NCI-H2227 treated with DMSO at 0.1 percent for 48 hours (cell line): ENCODE results near the gene NAA11.
A peak's percentile ranks its signal among the peaks of the same experiment; 100 is the strongest.

ENCODE experiments used
- DNase-seq: peaks from one replicate; lab custom pipeline; 2025; lab: John Stamatoyannopoulos, UW

The NAA11 gene

GRCh38 chr4:79325864-79326328 lies at the start of gene NAA11:
NAA11 (minus strand) TSS chr4:79326061; CDS start chr4:79325877, 184 bp downstream.
- no peak for DNase-seq

- DNase-seq = no peak
These were observed 44.2 kb upstream of the NAA11 start for GRCh38 chr4:79370026-79370425.

- DNase-seq = no peak
These were observed 41.2 kb upstream of the NAA11 start for GRCh38 chr4:79367096-79367495.

GRCh38 chr4:79366422-79366821 lies 40.6 kb upstream of the NAA11 start:
- no peak for DNase-seq

- DNase-seq = no peak
These were observed 38.2 kb upstream of the NAA11 start for GRCh38 chr4:79364061-79364460.

- DNase-seq = no peak
These were observed 36.8 kb upstream of the NAA11 start for GRCh38 chr4:79362626-79363025.

DNA sequence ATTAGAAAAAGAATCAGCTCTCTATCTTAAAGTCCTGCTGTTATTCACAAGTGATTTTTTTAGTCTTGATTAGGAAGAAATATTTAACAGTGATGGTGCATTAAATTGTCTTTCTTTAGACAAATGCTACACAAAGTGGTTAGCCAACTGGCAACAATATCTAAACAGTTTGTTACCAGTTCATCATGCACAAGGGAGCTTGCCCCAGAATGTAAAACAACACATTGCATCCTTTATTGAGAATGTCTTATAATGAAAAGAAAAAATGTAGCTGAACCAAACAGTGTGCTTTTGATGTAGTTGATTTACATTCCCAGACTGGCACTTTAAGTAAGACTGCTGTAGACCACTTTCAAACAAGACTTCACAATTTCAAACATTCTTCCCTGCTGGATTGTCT lies 34.1 kb upstream of the NAA11 start:
- DNase-seq = no peak

GRCh38 chr4:79358438-79358837 lies 32.6 kb upstream of the NAA11 start:
- no peak for DNase-seq

DNA sequence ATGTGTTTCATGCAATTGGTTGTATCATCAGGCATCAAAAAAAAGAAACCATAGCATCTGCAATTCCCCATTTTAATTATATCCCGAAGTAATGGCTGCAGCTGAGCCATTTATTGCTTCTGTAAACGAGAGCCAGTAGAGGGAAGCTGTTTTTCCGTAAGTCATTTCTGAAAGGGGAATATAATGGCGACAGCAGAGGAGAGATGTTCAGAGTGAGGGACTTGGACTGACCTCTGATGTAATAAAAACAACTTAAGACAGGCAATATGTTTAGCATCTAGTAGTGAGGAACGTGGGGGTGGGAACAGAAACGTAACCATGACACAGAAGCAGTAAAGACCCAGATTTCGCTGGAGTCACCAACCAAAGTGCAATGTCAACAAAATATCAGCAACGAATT lies 31.5 kb upstream of the NAA11 start:
- peak; percentile 41 for DNase-seq

DNA sequence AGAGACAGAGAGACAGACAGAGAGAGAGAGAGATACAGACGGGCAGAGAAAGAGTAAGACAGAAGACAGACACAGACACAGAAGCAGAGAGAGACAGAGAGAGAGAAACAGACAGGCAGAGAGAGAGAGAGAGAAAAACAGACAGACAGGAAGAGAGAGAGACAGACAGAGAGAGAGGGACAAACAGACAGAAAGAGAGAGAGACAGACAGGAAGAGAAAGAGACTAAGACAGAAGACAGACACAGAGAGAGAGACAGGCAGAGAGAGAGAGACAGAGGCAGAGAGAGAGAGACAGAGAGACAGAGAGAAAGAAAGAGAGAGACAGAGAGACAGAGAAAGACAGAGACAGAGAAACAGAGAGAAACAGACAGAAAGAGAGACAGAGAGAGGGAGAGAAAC lies 27.2 kb upstream of the NAA11 start:
- DNase-seq = no peak

DNA sequence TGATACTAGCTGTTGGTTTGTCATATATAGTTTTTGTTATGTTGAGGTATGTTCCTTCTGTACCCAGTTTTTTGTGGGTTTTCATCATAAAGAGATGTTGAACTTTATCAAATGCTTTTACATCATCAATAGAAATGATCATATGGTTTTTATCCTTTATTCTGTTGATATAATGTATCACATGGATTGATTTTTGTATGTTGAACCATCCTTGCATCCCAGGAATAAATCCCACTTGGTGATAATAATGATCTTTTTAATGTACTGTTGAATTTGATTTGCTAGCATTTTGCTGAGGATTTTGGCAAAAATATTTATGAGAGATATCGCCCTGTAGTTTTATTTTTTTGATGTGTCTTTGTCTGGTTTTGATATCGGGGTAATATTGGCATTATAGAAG lies 22.5 kb upstream of the NAA11 start:
- DNase-seq = no peak

GRCh38 chr4:79341893-79342653 lies 16.2 kb upstream of the NAA11 start:
- DNase-seq = no peak

DNA sequence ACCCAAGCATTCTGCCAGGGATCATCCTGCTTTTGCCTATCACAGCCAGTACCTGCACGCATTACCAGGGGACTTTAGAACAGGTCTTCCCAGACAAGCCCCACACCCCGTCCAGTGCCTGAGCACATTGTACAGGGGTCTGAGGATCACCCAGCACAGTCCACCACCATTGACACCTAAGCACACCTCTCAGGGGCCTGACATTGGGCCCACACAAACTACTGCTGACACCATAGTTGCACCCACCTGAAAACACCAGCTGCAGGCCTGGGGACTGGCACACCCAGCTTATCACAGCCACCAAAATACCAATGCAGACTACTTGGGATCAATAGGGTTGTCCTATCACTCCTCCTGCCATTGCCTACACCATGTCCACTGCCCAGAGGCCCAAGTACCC lies 14.7 kb upstream of the NAA11 start:
- no peak for DNase-seq

DNA sequence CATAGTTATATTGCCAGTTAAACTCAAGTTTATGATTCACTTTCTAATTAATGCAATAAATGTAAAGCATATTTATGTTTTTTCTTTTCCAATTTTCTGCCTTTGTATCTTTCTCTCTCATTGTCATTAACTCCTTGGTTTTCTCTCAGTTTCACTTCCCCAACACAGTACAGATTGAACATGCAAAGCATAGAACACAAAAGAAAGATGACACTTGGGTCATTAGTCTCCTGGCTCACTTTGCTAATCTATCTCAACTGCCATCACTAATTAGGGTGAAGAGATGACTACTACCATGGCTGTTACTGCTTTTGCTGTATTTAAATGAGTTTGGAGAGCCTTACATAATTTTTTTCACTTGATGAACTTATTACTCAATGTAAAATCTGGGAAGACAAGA lies 12.3 kb upstream of the NAA11 start:
- no peak for DNase-seq

- DNase-seq = no peak
These were observed 8.9 kb upstream of the NAA11 start for GRCh38 chr4:79334783-79335182.

GRCh38 chr4:79334341-79334740 lies 8.5 kb upstream of the NAA11 start:
- no peak for DNase-seq

- no peak for DNase-seq
These were observed 5.4 kb upstream of the NAA11 start for GRCh38 chr4:79331126-79331876.

- DNase-seq = no peak
These were observed 4.9 kb upstream of the NAA11 start for GRCh38 chr4:79330720-79331119.

GRCh38 chr4:79325436-79325835 lies 425 bp downstream of the NAA11 start:
- DNase-seq = no peak

DNA sequence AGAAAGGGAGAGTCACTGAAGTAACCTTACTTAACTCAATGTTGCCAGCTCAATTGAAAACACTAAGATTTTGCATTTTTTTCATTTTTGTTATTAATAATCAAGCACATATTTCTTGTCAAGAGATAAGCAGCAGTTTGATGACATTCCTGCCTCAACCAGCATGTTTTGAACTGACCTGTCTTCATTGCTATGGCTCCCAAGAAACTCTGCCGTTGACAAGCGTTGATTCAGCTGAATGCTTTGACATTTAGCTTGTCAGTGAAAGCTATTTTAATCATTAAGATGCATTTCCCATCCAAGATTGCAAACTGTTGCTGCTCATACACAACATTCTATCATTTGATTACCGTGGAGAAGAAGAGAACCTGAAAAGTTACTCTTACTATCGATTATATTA lies 5.9 kb downstream of the NAA11 start:
- no peak for DNase-seq

DNA sequence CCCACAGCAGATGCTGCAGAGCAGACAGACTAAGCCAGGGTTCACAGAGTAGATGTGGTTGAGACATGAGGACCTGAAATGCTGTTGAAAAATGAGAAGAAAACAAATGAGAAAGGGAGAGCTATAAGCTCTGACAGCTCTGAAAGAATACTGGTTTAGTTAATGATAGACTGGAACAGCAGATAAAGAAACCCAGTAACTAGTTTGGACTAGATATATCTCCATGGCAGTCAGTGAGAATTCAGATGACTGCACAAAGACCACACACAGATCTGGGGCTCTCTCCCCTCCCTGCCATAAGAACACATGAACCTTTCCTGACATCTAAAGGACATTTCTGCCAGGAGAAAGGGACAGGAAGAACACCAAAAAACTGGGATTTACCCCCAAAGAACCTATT lies 8.2 kb downstream of the NAA11 start:
- DNase-seq = no peak

GRCh38 chr4:79315891-79316290 lies 10.0 kb downstream of the NAA11 start:
- DNase-seq = no peak

- DNase-seq = no peak
These were observed 14.6 kb downstream of the NAA11 start for GRCh38 chr4:79311279-79311678.

DNA sequence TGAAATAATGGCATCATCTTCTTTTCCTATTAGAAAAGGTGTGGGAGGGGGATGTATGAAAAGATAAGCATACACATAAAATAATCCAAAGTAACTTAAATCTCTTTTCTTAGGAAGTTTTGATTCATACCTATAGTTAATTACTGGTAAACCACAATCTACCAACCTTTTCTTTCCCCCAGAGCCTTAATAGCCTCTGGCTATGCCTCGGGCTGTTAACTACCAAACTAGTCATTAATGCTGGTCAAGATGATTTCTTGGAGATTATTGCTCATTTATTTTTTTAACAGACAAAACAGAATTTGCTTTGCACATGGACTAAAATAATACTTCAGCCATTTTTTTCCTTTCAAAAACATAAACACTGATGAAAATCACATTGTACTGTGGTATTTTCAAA lies 16.9 kb downstream of the NAA11 start:
- no peak for DNase-seq
